MM.1S (cell line): ENCODE data around the gene NSD2.

Experiments
- DNase-seq: peaks from one replicate; pipeline ENCODE4 v3.0.0-alpha.2; 2015
- H2AFZ ChIP-seq: fragments of 300-600 bp; sonication (generic); 2 replicates; pipeline ENCODE4 v1.6.0; 2016; ENCODE audit warnings: antibody characterized with exemption, low read length
- H3F3A ChIP-seq: fragments of 300-600 bp; sonication (generic); 2 replicates; pipeline ENCODE4 v1.6.1; 2016; ENCODE audit warnings: mild to moderate bottlenecking, antibody characterized with exemption, low read length, moderate library complexity, mixed read lengths; ENCODE audit not compliant: insufficient read depth
- H3K27ac ChIP-seq: fragments of 300-600 bp; sonication (generic); 2 replicates; pipeline ENCODE4 v1.5.1; 2016; ENCODE audit warnings: mild to moderate bottlenecking, low read length
- H3K27me3 ChIP-seq: fragments of 300-600 bp; sonication (generic); replicated peaks from 2 replicates; pipeline ENCODE4 v1.6.0; 2016; ENCODE audit warnings: low read length; ENCODE audit not compliant: insufficient read depth
- H3K36me3 ChIP-seq: fragments of 300-600 bp; sonication (generic); replicated peaks from 2 replicates; pipeline ENCODE4 v1.6.1; 2016; ENCODE audit warnings: mild to moderate bottlenecking, low read length, mixed read lengths; ENCODE audit not compliant: insufficient read depth
- H3K4me1 ChIP-seq: fragments of 300-600 bp; sonication (generic); 2 replicates; pipeline ENCODE4 v1.6.1; 2016; ENCODE audit warnings: low read length, mixed read lengths
- H3K4me2 ChIP-seq: fragments of 300-600 bp; sonication (generic); 2 replicates; pipeline ENCODE4 v1.6.0; 2016; ENCODE audit warnings: low read depth, low read length
- H3K4me3 ChIP-seq: fragments of 300-600 bp; sonication (generic); 2 replicates; pipeline ENCODE4 v1.5.1; 2016; ENCODE audit warnings: low read length, mixed read lengths
- H3K79me2 ChIP-seq: fragments of 300-600 bp; sonication (generic); 2 replicates; pipeline ENCODE4 v1.6.1; 2016; ENCODE audit warnings: mixed run types, low read length, mixed read lengths
- H3K9ac ChIP-seq: fragments of 300-600 bp; sonication (generic); 2 replicates; pipeline ENCODE4 v1.6.1; 2016; ENCODE audit warnings: low read length, mixed read lengths
- H3K9me2 ChIP-seq: fragments of 300-600 bp; sonication (generic); replicated peaks from 2 replicates; pipeline ENCODE4 v1.6.1; 2016; ENCODE audit warnings: mild to moderate bottlenecking, low read length, mixed read lengths; ENCODE audit not compliant: insufficient read depth
- H3K9me3 ChIP-seq: fragments of 300-600 bp; sonication (generic); replicated peaks from 2 replicates; pipeline ENCODE4 v1.6.1; 2016; ENCODE audit warnings: mild to moderate bottlenecking, low read length, mixed read lengths; ENCODE audit not compliant: insufficient read depth
- H4K20me1 ChIP-seq: fragments of 300-600 bp; sonication (generic); 2 replicates; pipeline ENCODE4 v1.6.1; 2016; ENCODE audit warnings: mild to moderate bottlenecking, low read length, moderate library complexity, mixed read lengths; ENCODE audit not compliant: insufficient read depth
- EZH2 ChIP-seq: fragments of 300-600 bp; sonication (generic); optimal IDR thresholded peaks from 2 replicates; pipeline ENCODE3; 2017; ENCODE audit warnings: low read depth, mild to moderate bottlenecking, antibody characterized with exemption, low read length, mixed read lengths
- EZH2phosphoT487 ChIP-seq: fragments of 300-600 bp; sonication (generic); IDR thresholded peaks from 2 replicates; pipeline ENCODE4 v1.6.1; 2018; ENCODE audit warnings: antibody characterized with exemption, low read length
- TF ChIP-seq, protein P1 (sequence below): fragments of 300-600 bp; sonication (generic); IDR thresholded peaks from 2 replicates; pipeline ENCODE4 v1.5.1; 2016; ENCODE audit warnings: antibody characterized with exemption, low read length, mixed read lengths

NSD2 gene

DNA sequence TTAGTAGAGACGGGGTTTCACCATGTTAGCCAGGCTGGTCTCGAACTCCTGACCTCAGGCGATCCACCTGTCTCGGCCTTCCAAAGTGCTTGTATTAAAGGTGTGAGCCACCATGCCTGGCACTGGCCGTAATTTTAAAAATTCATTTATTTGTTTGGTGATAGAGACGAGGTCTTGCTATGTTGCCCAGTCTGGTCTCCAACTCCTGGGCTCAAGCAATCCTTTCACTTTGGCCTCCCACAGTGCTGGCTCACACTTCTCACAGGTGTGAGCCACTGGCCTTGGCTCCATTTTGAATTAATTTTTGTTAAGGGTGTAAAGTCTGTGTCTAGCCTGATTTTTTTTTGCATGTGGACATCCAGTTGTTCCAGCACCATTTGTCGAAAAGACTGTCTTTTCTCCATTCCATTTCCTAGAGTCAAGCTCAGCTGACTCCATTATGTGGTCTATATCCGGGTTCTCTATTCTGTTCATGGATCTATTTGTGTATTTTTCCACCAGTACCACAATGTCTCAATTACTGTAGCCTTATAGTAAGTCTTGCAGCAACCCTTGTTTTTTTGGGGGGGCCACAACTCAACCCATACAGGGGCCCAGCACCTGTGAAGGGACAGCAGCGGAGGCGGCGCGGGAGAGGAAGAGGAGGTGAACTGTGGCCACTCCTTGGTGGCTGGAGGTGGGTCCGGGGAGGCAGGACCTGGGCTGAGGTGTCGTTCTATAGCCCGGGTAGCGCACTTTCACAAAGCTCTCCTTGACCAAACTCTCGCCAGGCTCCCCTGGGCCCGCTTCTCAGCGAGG lies 1.5 kb upstream of the NSD2 start:
- Histone ChIP-seq H2AFZ (peak overlapping the region; percentile 81), H3K27ac (peak overlapping the region; percentile 99), H3K9me3 (no peaks in the 10 kb centered on the region), H3K27me3 (no peaks in the 10 kb centered on the region), H3K79me2 (peaks cover 32% of the 10 kb centered on the region), H3K4me2 (peak overlapping the region; percentile 90), H4K20me1 (peaks cover 15% of the 10 kb centered on the region), H3K4me1 (peaks cover 13% of the 10 kb centered on the region), H3K9ac (peak overlapping the region; percentile 99), H3K9me2 (no peaks in the 10 kb centered on the region), H3K36me3 (no peaks in the 10 kb centered on the region), H3K4me3 (peak overlapping the region; percentile 83), H3F3A (peaks cover 22% of the 10 kb centered on the region)
- TF ChIP-seq, protein P1, sequence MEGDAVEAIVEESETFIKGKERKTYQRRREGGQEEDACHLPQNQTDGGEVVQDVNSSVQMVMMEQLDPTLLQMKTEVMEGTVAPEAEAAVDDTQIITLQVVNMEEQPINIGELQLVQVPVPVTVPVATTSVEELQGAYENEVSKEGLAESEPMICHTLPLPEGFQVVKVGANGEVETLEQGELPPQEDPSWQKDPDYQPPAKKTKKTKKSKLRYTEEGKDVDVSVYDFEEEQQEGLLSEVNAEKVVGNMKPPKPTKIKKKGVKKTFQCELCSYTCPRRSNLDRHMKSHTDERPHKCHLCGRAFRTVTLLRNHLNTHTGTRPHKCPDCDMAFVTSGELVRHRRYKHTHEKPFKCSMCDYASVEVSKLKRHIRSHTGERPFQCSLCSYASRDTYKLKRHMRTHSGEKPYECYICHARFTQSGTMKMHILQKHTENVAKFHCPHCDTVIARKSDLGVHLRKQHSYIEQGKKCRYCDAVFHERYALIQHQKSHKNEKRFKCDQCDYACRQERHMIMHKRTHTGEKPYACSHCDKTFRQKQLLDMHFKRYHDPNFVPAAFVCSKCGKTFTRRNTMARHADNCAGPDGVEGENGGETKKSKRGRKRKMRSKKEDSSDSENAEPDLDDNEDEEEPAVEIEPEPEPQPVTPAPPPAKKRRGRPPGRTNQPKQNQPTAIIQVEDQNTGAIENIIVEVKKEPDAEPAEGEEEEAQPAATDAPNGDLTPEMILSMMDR = no peak
- no peak for TF ChIP-seq EZH2phosphoT487
- peak; percentile 73 for DNase-seq

DNA sequence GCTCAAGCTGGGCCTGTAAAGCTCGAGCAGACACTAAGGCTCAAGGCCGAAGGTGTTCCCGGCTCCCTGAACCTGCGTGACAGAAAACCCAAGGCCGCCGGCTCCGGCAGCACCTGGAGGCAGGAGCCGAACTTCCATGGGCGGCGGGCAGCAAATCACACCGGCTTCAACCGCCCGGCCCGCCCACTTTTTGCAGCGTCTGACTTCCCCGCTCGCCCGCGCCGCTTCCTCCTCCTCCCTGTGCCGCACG lies 940 bp upstream of the NSD2 start:
- H3K27me3 ChIP-seq = no peaks in the 10 kb centered on the region

DNA sequence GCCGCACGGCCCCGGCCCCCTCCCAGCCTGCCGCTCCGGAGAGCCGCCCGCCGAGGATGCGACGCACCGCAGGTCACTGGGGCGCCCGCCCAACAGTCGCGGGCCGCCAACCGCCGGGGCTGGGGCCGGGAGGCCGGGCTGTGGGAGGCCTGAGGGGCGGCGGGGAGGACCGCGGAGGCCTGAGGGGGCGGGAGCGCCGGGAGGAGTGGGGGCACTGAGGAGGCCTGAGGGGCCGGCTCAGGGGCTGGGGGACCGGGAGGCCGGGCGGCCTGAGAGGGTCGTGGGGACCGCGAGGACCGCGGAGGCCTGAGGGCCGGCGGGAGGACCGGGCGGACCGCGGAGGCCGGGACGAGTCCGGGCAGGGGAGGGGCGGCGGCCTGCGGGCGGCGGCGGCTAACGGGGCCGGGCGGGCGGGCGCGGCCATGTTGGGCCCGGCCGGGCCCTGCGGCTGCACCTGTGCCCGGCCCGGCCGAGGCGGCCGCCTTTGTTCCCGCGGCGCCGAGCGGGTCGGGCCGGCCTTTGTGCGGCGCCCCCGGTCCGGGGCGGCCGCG lies 353 bp downstream of the NSD2 start:
- Histone ChIP-seq H3K9me2 (no peaks in the 10 kb centered on the region), H3K9ac (peak overlapping the region; percentile 92), H3K4me2 (no peak overlapping the region), H3K36me3 (no peaks in the 10 kb centered on the region), H3K79me2 (peaks cover 50% of the 10 kb centered on the region), H2AFZ (no peak overlapping the region), H3K4me3 (peak overlapping the region; percentile 93), H3F3A (peaks cover 22% of the 10 kb centered on the region), H3K4me1 (peaks cover 13% of the 10 kb centered on the region), H3K27me3 (no peaks in the 10 kb centered on the region), H3K27ac (peak overlapping the region; percentile 58; the same call in 1 of the 2 replicates), H4K20me1 (peaks cover 30% of the 10 kb centered on the region), H3K9me3 (no peaks in the 10 kb centered on the region)
- TF ChIP-seq EZH2 (no peak), EZH2phosphoT487 (no peak)
- TF ChIP-seq, protein P1 = no peak
- peak; percentile 18 for DNase-seq

More for the DNA sequence above, 940 bp upstream of the NSD2 start:
- peaks cover 37% of the 10 kb centered on the region for H3K79me2 ChIP-seq
- DNase-seq = peak; percentile 89
- no peaks in the 10 kb centered on the region for H3K9me3 ChIP-seq
- H3K4me1 ChIP-seq = peaks cover 13% of the 10 kb centered on the region
- peaks cover 20% of the 10 kb centered on the region for H4K20me1 ChIP-seq
- peak overlapping the region; percentile 99 for H3K9ac ChIP-seq
- peak overlapping the region; percentile 81 for H2AFZ ChIP-seq
- H3K4me2 ChIP-seq = peak overlapping the region; percentile 90
- H3F3A ChIP-seq = peaks cover 22% of the 10 kb centered on the region
- no peaks in the 10 kb centered on the region for H3K9me2 ChIP-seq
- no peaks in the 10 kb centered on the region for H3K36me3 ChIP-seq
- peak overlapping the region; percentile 83 for H3K4me3 ChIP-seq
- TF ChIP-seq EZH2 (no peak), EZH2phosphoT487 (no peak)
- TF ChIP-seq, protein P1 = no peak
- peak overlapping the region; percentile 99 for H3K27ac ChIP-seq
